NCI-H345 treated with DMSO at 0.1 percent for 48 hours (cell line): Measurements from ENCODE around the gene ZBTB34.
A peak's percentile ranks its signal among the peaks of the same experiment; 100 is the strongest.

ENCODE experiments used
- DNase-seq: peaks from one replicate; lab custom pipeline; 2025; ENCODE audit not compliant: unreplicated experiment; lab: John Stamatoyannopoulos, UW

The ZBTB34 gene

DNA sequence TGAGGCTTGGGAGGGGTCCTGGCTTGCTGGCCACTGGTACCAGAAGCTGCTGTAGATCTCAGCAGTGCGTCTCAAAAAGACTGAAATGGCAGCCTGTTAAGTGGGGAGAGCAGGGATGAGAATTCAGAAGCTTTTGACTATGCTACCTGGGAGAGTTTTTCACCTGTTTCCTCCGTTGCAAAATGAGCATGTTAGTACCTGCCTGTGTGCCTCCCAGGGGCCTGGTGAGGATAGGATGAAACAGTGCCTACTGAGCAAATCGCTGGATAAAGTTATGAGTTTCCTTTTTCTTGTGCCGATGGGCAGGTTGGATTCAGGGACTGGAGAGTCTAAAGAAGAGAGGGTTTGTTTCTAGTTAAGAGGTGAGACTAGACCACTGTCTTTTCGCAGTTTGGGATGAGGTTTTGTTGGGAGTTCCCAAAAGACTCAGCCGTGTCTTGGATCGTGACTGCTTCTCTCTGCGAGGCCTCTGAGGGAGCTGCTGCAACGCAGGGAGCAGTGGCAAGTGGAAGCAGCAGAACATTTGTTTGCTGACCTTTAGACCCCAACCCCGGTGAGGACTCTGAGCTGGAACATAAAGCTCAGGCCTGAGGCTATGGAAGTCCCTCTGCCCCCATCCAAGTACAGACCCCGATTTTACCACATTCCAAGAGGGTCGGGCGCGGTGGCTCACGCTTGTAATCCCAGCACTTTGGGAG, 55.6 kb downstream of the ZBTB34 start:
- peak; percentile 13 for DNase-seq

DNA sequence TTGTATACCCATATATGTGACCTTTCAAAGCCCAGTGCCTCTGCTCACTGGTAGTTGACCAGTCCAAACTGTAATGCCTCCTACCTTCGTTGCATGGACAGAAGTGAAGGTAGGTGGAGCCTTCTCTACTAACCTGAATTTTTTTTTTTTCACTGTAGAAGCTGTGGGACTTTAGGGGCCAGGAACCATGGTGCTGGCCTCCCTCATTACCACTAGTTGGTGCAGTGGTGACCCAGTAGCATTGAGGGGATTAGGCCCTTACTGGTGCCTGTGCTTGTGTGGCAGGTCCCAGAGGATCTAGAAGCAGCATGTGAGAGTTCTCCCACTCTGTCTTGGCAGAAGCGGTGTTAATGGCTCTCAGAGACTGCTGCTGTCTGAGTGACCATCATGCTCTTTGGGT, 56.5 kb downstream of the ZBTB34 start:
- DNase-seq: no peak

DNA sequence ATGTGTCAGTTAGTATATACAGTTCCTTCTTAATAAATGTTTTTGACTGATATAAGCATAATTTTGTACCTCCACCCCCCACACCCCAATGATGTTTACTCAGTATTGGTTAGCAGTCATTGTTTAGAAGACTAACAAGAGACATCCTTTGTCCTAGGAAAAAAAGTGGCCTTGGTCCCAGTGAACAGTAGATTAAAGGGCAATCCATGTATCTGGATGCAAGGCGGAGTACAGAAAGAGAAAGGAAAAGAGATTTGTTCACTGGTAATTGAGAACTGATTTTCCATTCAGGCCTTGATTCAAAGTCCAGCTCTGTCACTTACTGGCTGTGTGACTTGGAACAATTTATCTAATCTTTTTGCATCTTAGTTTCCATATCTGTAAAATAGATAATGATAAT, 58.8 kb downstream of the ZBTB34 start:
- no peak for DNase-seq

DNA sequence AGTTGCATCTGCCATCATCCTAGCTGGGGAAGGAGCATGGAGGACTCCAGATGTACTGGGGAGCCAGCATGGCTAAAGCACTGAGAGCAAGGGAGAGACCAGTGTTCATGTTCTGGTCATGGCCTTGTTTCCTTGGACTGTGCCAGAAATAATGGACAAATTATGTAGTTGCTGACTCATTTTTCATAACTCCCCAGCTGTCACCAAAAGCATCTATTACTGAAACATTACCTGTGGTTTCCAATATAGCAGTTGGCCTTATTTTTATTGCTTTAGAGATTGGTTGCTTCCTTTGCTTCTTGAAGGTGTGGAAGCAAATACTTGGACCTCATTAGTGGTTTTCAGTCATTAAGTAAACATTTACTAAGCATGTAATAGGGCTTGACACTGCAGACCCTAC, 65.4 kb downstream of the ZBTB34 start:
- DNase-seq: no peak

DNA sequence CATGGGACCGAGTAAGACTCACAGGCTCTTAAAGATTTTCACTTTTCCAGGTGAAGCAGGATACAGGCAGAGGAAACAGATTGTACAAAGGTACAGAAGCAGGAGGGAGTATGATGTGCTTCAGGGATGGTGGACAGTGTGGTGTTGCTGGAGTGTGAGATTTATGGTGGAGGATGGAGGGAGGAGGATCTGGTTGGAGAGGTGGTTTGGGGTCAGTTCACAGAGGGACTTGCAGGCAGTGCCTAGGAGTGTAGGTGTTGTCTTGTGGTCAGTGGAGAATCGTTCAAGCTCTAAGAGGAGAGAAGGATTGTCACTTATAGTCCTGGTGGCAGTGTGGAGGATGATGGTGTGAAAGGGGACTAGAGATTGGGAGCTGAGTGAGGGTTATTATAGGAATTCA, 65.9 kb downstream of the ZBTB34 start:
- DNase-seq: no peak

DNA sequence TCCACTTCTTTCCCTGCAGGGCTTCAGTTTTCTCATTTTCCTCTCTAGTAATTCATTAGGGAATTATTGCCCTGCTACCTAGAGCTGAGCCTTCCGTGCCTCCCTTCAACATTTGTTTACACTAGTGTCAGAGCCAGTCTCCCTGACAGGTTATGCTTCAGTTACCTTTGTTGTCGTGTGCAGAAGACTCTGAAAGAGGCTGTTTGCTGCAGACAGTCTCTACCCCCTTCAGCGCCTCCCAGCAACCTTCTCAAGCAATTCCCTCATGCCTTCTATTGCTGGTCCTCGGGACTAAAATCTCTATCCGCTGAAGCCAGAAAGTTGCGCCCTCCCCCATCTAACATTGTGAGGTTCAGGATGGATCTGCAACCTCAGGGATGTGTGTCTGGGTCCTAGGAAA, 67.0 kb downstream of the ZBTB34 start:
- DNase-seq: peak; percentile 53

DNA sequence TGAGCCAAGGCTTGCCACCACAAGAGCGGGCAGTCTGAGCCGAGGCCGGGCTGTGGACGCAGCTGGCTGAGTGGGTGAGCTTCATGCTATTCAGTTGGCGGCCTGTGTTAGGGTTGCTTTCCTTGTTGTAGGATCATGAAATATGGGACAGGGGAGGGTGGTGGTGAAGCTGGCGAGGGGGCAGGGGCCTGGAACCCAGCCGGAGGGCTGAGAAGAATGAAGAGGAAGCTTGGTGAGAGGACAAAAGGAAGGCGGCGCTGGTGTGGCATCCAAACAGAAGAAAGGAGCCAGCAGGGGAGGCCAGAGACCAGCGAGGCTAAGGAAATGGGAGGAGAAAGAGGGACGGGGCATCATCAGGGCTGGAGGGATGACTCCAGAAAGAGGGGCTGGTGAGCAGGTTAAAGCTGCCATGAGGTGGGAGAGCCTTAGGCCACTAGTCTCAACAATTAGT, 72.5 kb downstream of the ZBTB34 start:
- no peak for DNase-seq

DNA sequence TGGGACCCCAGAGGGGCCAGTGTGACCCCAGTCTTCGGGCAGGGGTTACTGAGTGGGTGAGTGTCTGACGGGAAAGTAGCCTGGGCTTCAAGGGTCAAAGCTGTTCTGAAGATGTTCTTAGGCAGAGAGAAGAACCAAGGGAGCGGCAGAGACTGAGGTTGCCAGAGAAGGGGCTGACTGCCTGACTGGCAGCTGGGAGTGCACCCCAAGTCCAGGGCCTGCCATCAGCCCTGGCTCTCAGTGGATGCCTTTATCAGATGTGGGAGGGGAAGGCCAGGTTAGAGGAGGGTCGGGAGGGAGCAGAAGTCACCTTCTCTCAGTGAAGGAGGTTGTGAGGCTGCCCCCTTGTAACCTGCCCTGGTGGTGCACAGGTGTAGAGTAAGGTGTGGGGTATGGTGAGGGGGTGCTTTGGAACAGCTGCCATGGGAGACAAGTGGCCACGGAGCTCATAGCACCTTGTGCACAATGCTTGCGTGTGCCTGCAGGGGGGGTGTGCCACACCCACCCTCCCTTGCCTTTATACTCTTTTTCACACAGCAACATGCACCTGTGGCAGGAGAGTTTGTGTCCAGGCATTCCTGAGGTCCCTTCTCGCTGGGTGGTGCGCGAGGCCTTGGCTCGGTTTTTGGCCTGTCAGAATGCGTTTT, 73.0 kb downstream of the ZBTB34 start:
- DNase-seq: no peak

DNA sequence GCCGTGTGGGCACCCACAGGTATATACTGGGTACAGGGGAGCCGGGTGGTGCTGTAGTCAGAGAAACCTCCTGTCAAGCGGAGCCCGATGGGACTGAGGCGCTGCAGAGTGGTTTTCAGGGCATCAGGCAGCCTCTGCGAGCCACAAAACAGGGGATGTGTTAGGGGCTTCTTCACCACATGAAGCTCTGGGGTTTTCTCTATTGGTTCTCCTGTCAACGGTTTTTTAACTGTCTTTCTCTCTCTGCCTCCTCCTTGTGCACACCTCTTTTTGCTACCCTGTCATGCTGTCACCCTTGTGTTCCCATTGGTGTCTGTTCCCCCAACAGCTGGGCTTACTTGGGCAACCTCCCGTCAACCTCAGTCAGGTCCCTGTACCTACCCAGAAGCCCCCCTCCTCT, 74.0 kb downstream of the ZBTB34 start:
- no peak for DNase-seq
